ENCODE measurements around the gene CNTNAP4. TPM values are rescaled to one million over a fixed set of nuclear protein-coding genes. Genes with fewer than 3 reads are reported as not detected.

Gene CNTNAP4
- total RNA-seq, 1 donor from 2014 or later = not detected

DNA sequence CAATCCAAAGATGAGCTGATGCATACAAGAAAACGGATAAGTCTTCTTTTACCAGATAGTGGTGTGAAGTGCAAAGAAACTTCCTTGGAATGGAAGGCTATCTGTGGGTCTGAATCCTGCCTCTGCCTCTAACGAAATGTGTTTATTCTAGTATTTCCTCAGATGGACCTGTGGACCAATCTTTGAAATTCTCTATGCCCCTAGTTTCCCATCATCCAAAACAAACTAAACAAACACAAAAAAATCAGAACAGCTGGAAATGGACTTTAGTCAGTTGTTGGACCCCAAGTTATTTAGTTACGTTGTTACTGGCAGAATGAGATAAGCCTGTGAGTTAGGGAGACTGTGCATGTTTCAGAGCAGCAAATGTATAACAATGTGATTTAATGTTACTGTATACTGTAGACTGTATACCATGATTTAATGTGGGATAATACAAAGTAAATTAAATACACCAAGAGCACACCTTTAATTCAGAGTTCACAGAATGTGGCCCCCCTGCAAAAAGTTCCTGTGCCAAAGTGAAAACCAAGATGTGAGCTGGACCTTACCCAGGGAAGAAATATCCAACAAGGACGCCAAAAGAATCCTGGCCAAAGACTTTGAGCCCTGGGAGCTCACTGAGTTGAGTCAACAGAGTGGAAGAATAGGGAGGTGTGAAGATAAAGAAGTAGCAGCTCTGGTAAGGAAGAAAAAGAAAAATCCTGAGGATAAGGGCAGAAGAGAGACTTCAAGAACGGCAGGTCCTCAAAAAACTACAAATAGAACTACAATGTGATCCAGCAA, 255.2 kb downstream of the CNTNAP4 start:
- no peak for DNase-seq (ENCODE audit: low spot score)
- Mint-ChIP-seq H3K4me1 (ENCODE audit: low read depth) (no peaks in the 10 kb centered on the region), H3K9me3 (no peaks in the 10 kb centered on the region)

DNA sequence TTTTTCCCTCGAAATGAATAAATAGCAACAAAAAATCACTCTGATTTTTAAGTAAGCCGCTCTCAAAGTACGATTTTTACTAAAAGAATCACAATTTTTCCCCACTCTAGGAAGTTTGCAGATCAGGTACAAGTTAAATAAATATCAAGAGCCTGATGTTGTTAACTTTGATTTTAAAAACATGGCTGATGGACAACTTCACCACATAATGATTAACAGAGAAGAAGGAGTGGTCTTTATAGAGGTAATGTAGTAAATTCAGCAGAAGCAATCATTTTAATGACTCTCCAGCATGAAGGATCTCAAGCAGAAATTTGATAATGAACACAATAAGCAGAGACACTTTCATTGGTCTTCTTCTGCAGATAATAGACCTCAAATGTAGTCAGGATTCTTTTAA, 262.4 kb downstream of the CNTNAP4 start:
- no peak overlapping the region for H3K4me3 Mint-ChIP-seq
- no peak overlapping the region for H3K27ac Mint-ChIP-seq
- intact Hi-C loops (cut with micrococcal nuclease) = no loop called here
- H3K36me3 Mint-ChIP-seq (ENCODE audit: low read depth) = no peaks in the 10 kb centered on the region
- no peaks in the 10 kb centered on the region for H3K4me1 Mint-ChIP-seq (ENCODE audit: low read depth)
- DNase-seq (ENCODE audit: low spot score) = no peak
- H3K27me3 Mint-ChIP-seq (ENCODE audit: insufficient read depth) = no peaks in the 10 kb centered on the region
- no peaks in the 10 kb centered on the region for H3K9me3 Mint-ChIP-seq

More for the DNA sequence above, 255.2 kb downstream of the CNTNAP4 start:
- Mint-ChIP-seq H3K36me3 (ENCODE audit: low read depth) (no peaks in the 10 kb centered on the region), H3K4me3 (no peak overlapping the region), H3K27me3 (ENCODE audit: insufficient read depth) (no peaks in the 10 kb centered on the region), H3K27ac (no peak overlapping the region)
- intact Hi-C loops (cut with micrococcal nuclease) = no loop called here

DNA sequence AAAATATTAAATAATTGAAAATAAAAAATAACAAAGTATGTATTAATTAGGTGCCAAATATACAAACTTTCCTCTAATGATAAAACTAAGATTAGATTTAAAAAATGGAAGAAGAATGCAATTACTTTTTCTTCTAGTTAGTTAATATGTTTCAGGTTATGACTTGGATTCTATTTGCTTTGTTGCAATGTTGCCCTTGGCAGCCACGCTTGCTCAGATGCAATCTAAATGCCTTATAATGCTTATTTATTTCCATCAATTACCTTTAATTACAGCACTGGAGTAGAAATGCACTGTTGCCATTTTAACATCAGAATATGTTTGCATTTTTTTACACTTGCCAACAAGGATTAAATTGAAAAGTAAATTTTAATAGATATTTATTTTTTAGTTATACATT, 263.9 kb downstream of the CNTNAP4 start:
- Mint-ChIP-seq H3K36me3 (ENCODE audit: low read depth) (no peaks in the 10 kb centered on the region), H3K27ac (no peak overlapping the region), H3K9me3 (no peaks in the 10 kb centered on the region), H3K4me3 (no peak overlapping the region), H3K27me3 (ENCODE audit: insufficient read depth) (peaks cover 1% of the 10 kb centered on the region), H3K4me1 (ENCODE audit: low read depth) (no peaks in the 10 kb centered on the region)
- DNase-seq (ENCODE audit: low spot score) = no peak
- intact Hi-C loops (cut with micrococcal nuclease) = no loop called here

DNA sequence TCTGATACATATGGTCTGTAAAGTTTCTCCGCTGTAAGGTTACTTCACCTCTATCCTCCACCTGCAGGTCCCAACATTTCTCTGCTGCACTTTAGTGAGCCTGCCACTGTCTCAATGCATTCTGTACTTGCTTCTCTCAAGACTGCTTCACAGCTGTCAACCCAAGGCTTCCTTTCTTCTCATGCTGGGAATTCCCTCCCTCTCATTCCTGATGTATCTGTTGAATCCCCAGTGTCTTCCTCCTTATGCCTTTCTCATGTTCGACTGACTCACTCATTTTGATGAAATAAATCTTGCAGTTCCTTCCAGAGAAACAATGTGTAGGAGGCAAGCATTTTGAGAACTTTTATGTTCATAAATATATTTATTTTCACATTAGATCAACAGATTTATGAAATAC, 288.3 kb downstream of the CNTNAP4 start:
- no peaks in the 10 kb centered on the region for H3K4me1 Mint-ChIP-seq (ENCODE audit: low read depth)

DNA sequence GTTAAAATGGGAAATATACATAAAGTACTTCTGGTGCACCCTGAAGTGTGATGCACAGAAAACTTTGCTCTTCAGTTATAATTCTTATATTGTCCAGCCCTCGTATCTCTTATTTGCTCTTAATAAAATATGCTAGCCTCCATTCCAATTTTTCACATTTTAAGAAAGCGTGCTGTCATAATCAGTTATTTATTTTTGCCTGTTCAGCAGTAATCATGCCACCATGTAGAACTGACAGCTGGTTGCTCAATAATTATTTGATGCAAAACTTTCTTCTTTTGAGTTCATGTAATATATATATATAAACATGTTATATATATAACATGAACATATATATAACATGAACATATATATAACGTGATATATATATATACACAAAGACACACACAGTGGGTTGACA, 294.6 kb downstream of the CNTNAP4 start:
- no peak overlapping the region for H3K27ac Mint-ChIP-seq
- H3K4me3 Mint-ChIP-seq = no peak overlapping the region
- intact Hi-C loops (cut with micrococcal nuclease) = no loop called here
- H3K9me3 Mint-ChIP-seq = peaks cover 4% of the 10 kb centered on the region
- DNase-seq (ENCODE audit: low spot score) = no peak
- no peaks in the 10 kb centered on the region for H3K27me3 Mint-ChIP-seq (ENCODE audit: insufficient read depth)
- no peaks in the 10 kb centered on the region for H3K36me3 Mint-ChIP-seq (ENCODE audit: low read depth)
- H3K4me1 Mint-ChIP-seq (ENCODE audit: low read depth) = no peaks in the 10 kb centered on the region

More for the DNA sequence above, 288.3 kb downstream of the CNTNAP4 start:
- peaks cover 4% of the 10 kb centered on the region for H3K9me3 Mint-ChIP-seq
- DNase-seq (ENCODE audit: low spot score) = no peak
- no peaks in the 10 kb centered on the region for H3K36me3 Mint-ChIP-seq (ENCODE audit: low read depth)
- no peak overlapping the region for H3K27ac Mint-ChIP-seq
- H3K4me3 Mint-ChIP-seq = no peak overlapping the region
- no peaks in the 10 kb centered on the region for H3K27me3 Mint-ChIP-seq (ENCODE audit: insufficient read depth)
- intact Hi-C loops (cut with micrococcal nuclease) = no loop called here

DNA sequence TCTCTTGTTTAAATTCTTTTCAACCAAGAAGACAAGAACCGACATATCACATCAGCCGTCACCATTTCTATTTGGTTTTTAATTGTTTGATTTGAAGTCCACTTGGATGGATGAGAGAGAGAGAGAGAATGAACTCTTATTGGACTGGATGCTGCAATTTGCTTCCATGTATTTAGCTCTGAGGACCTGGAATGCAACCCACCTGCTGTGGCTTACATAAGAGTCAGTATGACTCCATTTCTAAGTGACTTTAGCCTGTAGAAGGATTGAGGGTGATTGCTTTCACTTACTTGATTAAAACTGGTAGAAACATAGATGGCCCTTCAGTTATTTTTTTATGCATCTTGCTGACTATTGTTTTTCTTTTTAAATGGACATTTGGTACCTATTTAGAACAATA, 296.1 kb downstream of the CNTNAP4 start:
- H3K27me3 Mint-ChIP-seq (ENCODE audit: insufficient read depth) = no peaks in the 10 kb centered on the region
- no peaks in the 10 kb centered on the region for H3K36me3 Mint-ChIP-seq (ENCODE audit: low read depth)
- H3K27ac Mint-ChIP-seq = no peak overlapping the region
- intact Hi-C loops (cut with micrococcal nuclease) = no loop called here
- DNase-seq (ENCODE audit: low spot score) = no peak
- H3K4me3 Mint-ChIP-seq = no peak overlapping the region
- no peaks in the 10 kb centered on the region for H3K4me1 Mint-ChIP-seq (ENCODE audit: low read depth)
- H3K9me3 Mint-ChIP-seq = peaks cover 4% of the 10 kb centered on the region

DNA sequence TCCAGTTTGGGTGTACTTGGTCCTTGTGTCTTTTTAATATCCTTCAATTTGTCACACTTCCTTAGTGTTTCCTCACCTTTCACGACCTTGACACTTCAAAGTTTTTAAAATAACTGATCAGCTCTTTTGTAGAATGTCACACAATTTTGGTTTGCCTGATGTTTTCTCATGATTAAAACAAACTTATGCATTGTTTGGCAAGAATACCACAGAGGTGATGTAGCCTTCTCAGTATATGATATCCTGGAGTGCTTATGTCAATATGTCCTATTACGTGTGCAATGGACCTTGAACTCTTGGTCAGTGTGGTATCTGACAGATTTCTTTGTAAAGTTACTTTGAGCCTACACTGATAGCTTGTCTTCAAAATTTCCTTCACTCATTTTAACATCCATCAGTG, 297.4 kb downstream of the CNTNAP4 start:
- H3K4me1 Mint-ChIP-seq (ENCODE audit: low read depth) = no peaks in the 10 kb centered on the region
- no peaks in the 10 kb centered on the region for H3K27me3 Mint-ChIP-seq (ENCODE audit: insufficient read depth)
- H3K27ac Mint-ChIP-seq = no peak overlapping the region
- H3K9me3 Mint-ChIP-seq = peaks cover 4% of the 10 kb centered on the region
- DNase-seq (ENCODE audit: low spot score) = no peak
- intact Hi-C loops (cut with micrococcal nuclease) = no loop called here
- no peaks in the 10 kb centered on the region for H3K36me3 Mint-ChIP-seq (ENCODE audit: low read depth)
- no peak overlapping the region for H3K4me3 Mint-ChIP-seq

DNA sequence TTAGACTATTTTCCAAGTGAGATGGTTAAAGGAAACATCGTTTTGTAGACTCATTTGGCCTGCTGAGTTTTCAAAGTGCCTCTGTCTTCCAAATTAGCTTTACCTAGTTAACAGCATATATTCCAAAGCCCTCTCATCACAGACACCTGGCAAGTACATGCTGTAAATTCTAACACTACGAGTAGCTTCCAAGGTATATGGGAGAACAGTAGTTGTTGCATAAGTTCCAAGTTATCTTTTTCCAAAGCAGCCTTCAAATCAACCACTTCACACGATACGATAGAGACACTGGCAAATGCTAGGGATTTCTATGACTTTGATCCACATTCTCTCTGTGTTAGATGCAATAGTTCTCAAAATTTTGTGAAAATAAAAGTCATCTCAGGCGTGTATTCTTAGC, 299.3 kb downstream of the CNTNAP4 start:
- Mint-ChIP-seq H3K27me3 (ENCODE audit: insufficient read depth) (no peaks in the 10 kb centered on the region), H3K36me3 (ENCODE audit: low read depth) (no peaks in the 10 kb centered on the region), H3K27ac (no peak overlapping the region), H3K4me1 (ENCODE audit: low read depth) (no peaks in the 10 kb centered on the region), H3K4me3 (no peak overlapping the region), H3K9me3 (no peaks in the 10 kb centered on the region)
- intact Hi-C loops (cut with micrococcal nuclease) = no loop called here
- no peak for DNase-seq (ENCODE audit: low spot score)

DNA sequence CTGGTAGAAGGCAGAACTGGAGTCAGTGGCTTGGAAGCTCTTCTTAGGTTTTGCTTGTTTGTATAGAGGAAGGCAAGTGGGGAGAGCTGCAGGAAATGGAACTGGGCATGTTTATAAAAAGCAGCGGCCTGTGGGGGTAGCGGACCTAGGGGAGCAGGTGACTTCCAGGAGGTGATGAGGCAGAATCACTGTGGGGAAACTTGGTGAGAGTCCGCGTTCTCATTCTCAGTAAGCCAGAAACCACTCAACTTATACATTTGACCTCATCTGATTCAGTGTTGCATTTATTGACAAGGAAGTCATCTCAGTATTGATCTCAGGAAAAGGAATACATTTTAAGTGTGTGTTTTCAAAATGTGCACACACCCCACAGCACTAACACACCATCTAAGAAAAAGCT, 299.8 kb downstream of the CNTNAP4 start:
- intact Hi-C loops (cut with micrococcal nuclease) = no loop called here
- Mint-ChIP-seq H3K36me3 (ENCODE audit: low read depth) (no peaks in the 10 kb centered on the region), H3K27ac (no peak overlapping the region), H3K4me3 (no peak overlapping the region), H3K4me1 (ENCODE audit: low read depth) (no peaks in the 10 kb centered on the region), H3K27me3 (ENCODE audit: insufficient read depth) (no peaks in the 10 kb centered on the region), H3K9me3 (no peaks in the 10 kb centered on the region)
- DNase-seq (ENCODE audit: low spot score) = no peak

DNA sequence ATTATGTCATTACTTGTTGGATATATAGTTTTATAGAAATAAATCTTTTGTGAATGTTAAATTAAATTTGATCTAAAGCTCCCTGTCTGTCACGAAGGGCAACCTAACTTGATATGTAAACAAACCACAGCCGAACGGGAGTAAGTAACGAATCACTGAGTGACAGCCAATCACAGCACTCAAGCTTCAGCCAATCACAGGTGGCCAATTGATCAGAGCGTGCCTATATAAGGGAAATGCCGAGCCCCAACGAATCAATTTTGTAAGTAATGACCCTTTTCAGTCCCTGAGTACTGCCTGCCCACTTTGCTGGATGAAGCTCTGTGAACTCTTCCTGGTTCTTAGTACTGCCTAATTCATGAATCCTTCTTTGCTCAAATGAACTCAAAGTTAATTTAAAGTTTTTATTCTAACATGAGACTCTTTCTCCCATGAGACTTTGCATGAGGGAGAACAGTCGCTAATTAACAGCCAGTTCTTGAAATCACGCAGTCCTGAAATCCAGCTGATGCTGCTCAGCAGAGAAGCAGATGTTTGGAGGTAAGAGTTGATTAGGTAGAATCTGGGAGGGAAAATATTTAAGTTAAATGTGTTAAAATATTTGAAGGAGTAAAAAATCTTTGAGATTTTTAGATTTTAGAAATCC, 302.2 kb downstream of the CNTNAP4 start:
- no peaks in the 10 kb centered on the region for H3K27me3 Mint-ChIP-seq (ENCODE audit: insufficient read depth)

DNA sequence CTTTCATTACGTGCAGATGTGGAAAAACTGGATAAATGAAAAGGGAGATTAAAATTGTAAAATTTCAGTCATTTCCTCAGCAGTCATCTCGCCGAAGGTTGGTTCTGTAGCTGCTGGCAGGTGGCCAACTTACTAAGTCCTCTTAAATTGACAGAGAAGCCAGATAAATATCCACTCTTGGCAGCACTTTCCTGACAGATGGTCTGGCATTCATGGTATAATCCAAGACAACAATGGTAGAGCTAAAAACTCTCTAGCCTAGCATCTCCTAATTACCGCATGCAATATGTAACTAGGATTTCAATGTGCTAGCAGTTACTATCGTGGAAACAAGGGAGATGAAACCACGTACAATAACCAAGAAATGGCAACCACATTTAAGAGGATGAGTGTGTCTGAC, 306.3 kb downstream of the CNTNAP4 start:
- no peak overlapping the region for H3K27ac Mint-ChIP-seq
- no peaks in the 10 kb centered on the region for H3K27me3 Mint-ChIP-seq (ENCODE audit: insufficient read depth)
- no peak overlapping the region for H3K4me3 Mint-ChIP-seq
- intact Hi-C loops (cut with micrococcal nuclease) = no loop called here
- no peaks in the 10 kb centered on the region for H3K4me1 Mint-ChIP-seq (ENCODE audit: low read depth)
- no peak for DNase-seq (ENCODE audit: low spot score)
- H3K36me3 Mint-ChIP-seq (ENCODE audit: low read depth) = no peaks in the 10 kb centered on the region
- no peaks in the 10 kb centered on the region for H3K9me3 Mint-ChIP-seq

More for the DNA sequence above, 302.2 kb downstream of the CNTNAP4 start:
- Mint-ChIP-seq H3K36me3 (ENCODE audit: low read depth) (no peaks in the 10 kb centered on the region), H3K27ac (no peak overlapping the region), H3K4me3 (no peak overlapping the region), H3K9me3 (no peaks in the 10 kb centered on the region), H3K4me1 (ENCODE audit: low read depth) (no peaks in the 10 kb centered on the region)
- intact Hi-C loops (cut with micrococcal nuclease) = no loop called here
- DNase-seq (ENCODE audit: low spot score) = no peak

DNA sequence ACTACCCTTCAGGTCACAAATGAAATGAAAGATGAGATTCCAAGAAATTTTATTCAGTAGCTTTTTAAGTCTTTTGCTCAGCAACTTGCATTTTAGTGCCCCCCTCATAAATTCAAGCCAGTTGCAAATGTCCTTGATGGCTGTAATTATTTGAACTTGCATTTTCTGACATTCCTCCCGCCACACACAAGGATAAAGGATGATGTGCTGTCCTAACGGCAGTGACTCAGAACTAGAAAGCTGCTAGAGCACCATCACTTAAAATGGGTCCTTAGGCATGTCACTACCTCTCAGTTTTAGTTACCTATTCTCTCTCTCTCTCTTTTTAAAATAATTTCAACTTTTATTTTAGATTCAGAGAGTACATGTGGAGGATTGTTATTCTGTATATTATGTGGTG, 306.7 kb downstream of the CNTNAP4 start:
- Mint-ChIP-seq H3K27me3 (ENCODE audit: insufficient read depth) (no peaks in the 10 kb centered on the region), H3K4me3 (no peak overlapping the region), H3K27ac (no peak overlapping the region), H3K36me3 (ENCODE audit: low read depth) (no peaks in the 10 kb centered on the region), H3K9me3 (no peaks in the 10 kb centered on the region), H3K4me1 (ENCODE audit: low read depth) (no peaks in the 10 kb centered on the region)
- intact Hi-C loops (cut with micrococcal nuclease) = no loop called here
- DNase-seq (ENCODE audit: low spot score) = no peak

DNA sequence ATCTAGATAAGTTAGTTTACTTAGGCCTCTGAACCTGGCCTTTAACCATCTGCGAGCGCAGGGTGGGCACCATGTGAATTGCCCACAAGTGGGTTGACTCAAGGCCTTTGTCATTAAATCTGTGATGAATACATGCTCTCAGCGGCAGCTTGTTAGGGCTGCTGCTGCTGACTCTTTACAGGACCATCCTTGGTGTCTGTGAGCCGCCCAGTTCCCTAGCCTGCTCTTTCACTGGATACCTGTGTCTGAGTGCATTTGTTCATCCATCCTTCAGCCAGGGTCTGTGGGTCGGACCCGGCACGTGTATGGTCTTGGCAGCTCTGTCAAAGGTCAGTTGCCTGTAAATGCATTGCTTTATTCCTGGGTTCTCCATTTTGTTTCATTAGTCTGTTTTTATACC, 321.3 kb downstream of the CNTNAP4 start:
- Mint-ChIP-seq H3K4me3 (no peak overlapping the region), H3K27me3 (ENCODE audit: insufficient read depth) (no peaks in the 10 kb centered on the region), H3K36me3 (ENCODE audit: low read depth) (no peaks in the 10 kb centered on the region), H3K27ac (no peak overlapping the region), H3K4me1 (ENCODE audit: low read depth) (no peaks in the 10 kb centered on the region), H3K9me3 (peaks cover 5% of the 10 kb centered on the region)
- DNase-seq (ENCODE audit: low spot score) = no peak
- intact Hi-C loops (cut with micrococcal nuclease) = no loop called here

Data from activated T-helper 1 cell treated with anti-CD3 and anti-CD28 coated beads, Interleukin-12 subunit alpha, Interleukin-12 subunit beta, Interleukin-2, Interleukin-4 antibody, amounts not matched to agents 30 ng/mL and 10 ng/mL and 1 ng/mL, durations not matched to agents 14 hours and 24 hours and 36 hours (primary cell).